K562 (cell line): ENCODE measurements around the gene ADAMTSL2. TPM values are rescaled to one million over a fixed set of nuclear protein-coding genes. Genes with fewer than 3 reads are reported as not detected.

Source experiments
- ATAC-seq: fragments of 200-7000 bp; cut with Tn5 transposase; 3 replicates; pipeline ENCODE4 v1.9.1; 2020; ENCODE audit warnings: moderate library complexity
- BruUV-seq: library from RNA; stranded (reverse); fragments of 400-500 nt; replicated peaks from 2 replicates; lab custom pipeline; 2021; lab: Mats Ljungman, UMichigan
- CTCF ChIA-PET: fragments of 300-600 bp; formaldehyde crosslinking; extraction: SDS; loops from one replicate; lab custom pipeline; 2021; ENCODE audit warnings: low intra/inter-chr PET ratio; lab: Yijun Ruan, JAX
- POLR2A ChIA-PET: fragments of 300-600, 350-650 bp; sonication (Branson Sonifier 250); formaldehyde crosslinking; extraction: SDS; loops from one replicate; lab custom pipeline; 2021; ENCODE audit warnings: antibody characterized with exemption, inconsistent platforms; lab: Yijun Ruan, JAX
- DNase-seq, 4 experiments: peaks; one replicate each; pipeline versions ENCODE4 v3.0.0 to v3.0.0-alpha.2; 2011 to 2018; ENCODE audit warnings: low spot score in 3 of 4, mixed read lengths in 3 of 4; ENCODE audit errors: extremely low read depth in 1 of 4
- FAIRE-seq: peaks from 2 replicates; lab custom pipeline; 2011; peaks lifted over from hg19 to GRCh38; lab: Jason Lieb, UNC
- H2AFZ ChIP-seq: 2 replicates; pipeline ENCODE4 v1.6.0; 2011; ENCODE audit warnings: low read depth, low read length, control low read depth, inconsistent platforms
- H3K27ac ChIP-seq: fragments of 200-600 bp; 3 replicates; pipeline ENCODE4 v1.8.0; 2011; ENCODE audit warnings: low read depth, mild to moderate bottlenecking, control low read depth, inconsistent platforms, low read length, moderate library complexity, mixed read lengths; ENCODE audit errors: extremely low read depth
- H3K27me3 ChIP-seq, 2 experiments: fragments of 300-600 bp in 1 of 2; 2 replicates in 1 of 2; 3 replicates in 1 of 2; pipeline versions ENCODE4 v1.6.0 to v1.8.0; 2011; ENCODE audit warnings: inconsistent platforms in 2 of 2, low read length in 2 of 2, mild to moderate bottlenecking in 1 of 2, mixed read lengths in 1 of 2, moderate library complexity in 1 of 2; ENCODE audit not compliant: control insufficient read depth in 2 of 2, insufficient read depth in 2 of 2
- H3K36me3 ChIP-seq: fragments of 300-600 bp; 3 replicates; pipeline ENCODE4 v1.8.0; 2011; ENCODE audit warnings: mild to moderate bottlenecking, low read length, inconsistent platforms; ENCODE audit not compliant: control insufficient read depth, insufficient read depth
- H3K4me1 ChIP-seq, 2 experiments: fragments of 200-600 bp in 1 of 2; replicated peaks in 1 of 2; 2 replicates in 1 of 2; 3 replicates in 1 of 2; pipeline versions ENCODE4 v1.5.1 to v1.8.0; 2011; ENCODE audit warnings: inconsistent platforms in 2 of 2, low read length in 2 of 2, mild to moderate bottlenecking in 1 of 2, mixed read lengths in 1 of 2, moderate library complexity in 1 of 2; ENCODE audit not compliant: control insufficient read depth in 2 of 2, insufficient read depth in 2 of 2
- H3K4me2 ChIP-seq: 2 replicates; pipeline ENCODE4 v1.6.1; 2011; ENCODE audit warnings: low read length, control low read depth, inconsistent platforms, mixed read lengths; ENCODE audit not compliant: insufficient read depth
- H3K4me3 ChIP-seq: fragments of 200-600 bp; sonication (generic), shearing (Covaris generic); 2 replicates; pipeline ENCODE4 v1.5.1; 2016; ENCODE audit warnings: control low read depth, inconsistent platforms
- H3K79me2 ChIP-seq: fragments of 200-600 bp; 3 replicates; pipeline ENCODE4 v1.8.0; 2011; ENCODE audit warnings: low read length, inconsistent platforms; ENCODE audit not compliant: control insufficient read depth, insufficient read depth
- H3K9ac ChIP-seq, 2 experiments: 2 replicates each; pipeline versions ENCODE4 v1.6.0 to v1.6.1; 2011; ENCODE audit warnings: low read depth in 2 of 2, low read length in 2 of 2, control low read depth in 1 of 2, inconsistent platforms in 1 of 2, mild to moderate bottlenecking in 1 of 2, mixed read lengths in 1 of 2; ENCODE audit not compliant: insufficient read depth in 1 of 2
- H3K9me1 ChIP-seq: one replicate; pipeline ENCODE4 v1.6.0; 2011; ENCODE audit warnings: inconsistent platforms, mild to moderate bottlenecking, low read length, moderate library complexity; ENCODE audit not compliant: control insufficient read depth, insufficient read depth
- H3K9me3 ChIP-seq: replicated peaks from 2 replicates; pipeline ENCODE4 v1.5.1; 2011; ENCODE audit warnings: low read depth, low read length, inconsistent platforms; ENCODE audit not compliant: control insufficient read depth, insufficient read depth
- H4K20me1 ChIP-seq: replicated peaks from 2 replicates; pipeline ENCODE4 v1.6.1; 2011; ENCODE audit warnings: low read length, inconsistent platforms, mixed read lengths; ENCODE audit not compliant: control insufficient read depth, insufficient read depth
- DMBX1 ChIP-seq: fragments of 250-450 bp; sonication (Bioruptor Pico); IDR thresholded peaks from 2 replicates; pipeline ENCODE4 v1.8.0; 2022; ENCODE audit warnings: inconsistent platforms, mild to moderate bottlenecking, moderate library complexity, borderline replicate concordance
- ELF2 ChIP-seq: fragments of 250-450 bp; sonication (Bioruptor Pico); IDR thresholded peaks from 2 replicates; pipeline ENCODE4 v1.5.0; 2021; ENCODE audit warnings: mild to moderate bottlenecking
- ETV6 ChIP-seq, 3 experiments: fragments of 150-350 bp in 1 of 3; sonication (generic) in 1 of 3; formaldehyde crosslinking in 1 of 3; IDR thresholded peaks; 2 replicates each; pipeline versions ENCODE4 v1.6.1 to v1.8.0; 2014 to 2022; ENCODE audit warnings: borderline replicate concordance in 2 of 3, low read depth in 2 of 3, antibody characterized with exemption in 1 of 3, low read length in 1 of 3, mild to moderate bottlenecking in 1 of 3, missing genetic modification reagents in 1 of 3
- GABPB1 ChIP-seq: sonication (generic); formaldehyde crosslinking; IDR thresholded peaks from 2 replicates; pipeline ENCODE4 v1.8.0; 2022; ENCODE audit warnings: mild to moderate bottlenecking, missing genetic modification reagents
- GATAD2B ChIP-seq: fragments of 450-650 bp; IDR thresholded peaks from 2 replicates; pipeline ENCODE4 v1.6.1; 2017; ENCODE audit warnings: mild to moderate bottlenecking, borderline replicate concordance
- HEY1 ChIP-seq: fragments of 250-450 bp; sonication (Bioruptor Pico); IDR thresholded peaks from 2 replicates; pipeline ENCODE4 v1.5.0; 2020; ENCODE audit warnings: mild to moderate bottlenecking, moderate library complexity, borderline replicate concordance
- HOXB6 ChIP-seq: fragments of 250-450 bp; sonication (Bioruptor Pico); IDR thresholded peaks from 2 replicates; pipeline ENCODE4 v1.5.1; 2022; ENCODE audit warnings: mild to moderate bottlenecking, borderline replicate concordance
- JUND ChIP-seq, 2 experiments: IDR thresholded peaks; 2 replicates in 1 of 2; 3 replicates in 1 of 2; pipeline ENCODE4 v1.6.1; 2011; ENCODE audit warnings: borderline replicate concordance in 2 of 2, low read depth in 2 of 2, low read length in 2 of 2, improper control_type of control experiment in 1 of 2, missing biosample characterization in 1 of 2, missing genetic modification characterization in 1 of 2, missing genetic modification reagents in 1 of 2
- SPI1 ChIP-seq: IDR thresholded peaks from 2 replicates; pipeline ENCODE4 v1.6.1; 2011; ENCODE audit warnings: low read depth, low read length, control low read depth, borderline replicate concordance
- TCF7L2 ChIP-seq: fragments of 150-350 bp; IDR thresholded peaks from 2 replicates; pipeline ENCODE4 v1.6.1; 2016; ENCODE audit warnings: low read depth, mild to moderate bottlenecking, low read length, moderate library complexity
- ZNF77 ChIP-seq: fragments of 250-450 bp; sonication (Bioruptor Pico); IDR thresholded peaks from 2 replicates; pipeline ENCODE4 v1.5.0; 2020
- WGBS: fragments of 100-300 bp; shearing (Covaris generic); methylation state at CpG from one replicate; pipeline ENCODE4 v1.1.6; 2016; ENCODE audit warnings: low coverage, mixed read lengths; ENCODE audit not compliant: insufficient coverage; ENCODE audit errors: missing lambda C conversion rate; 5-methylcytosine and 5-hydroxymethylcytosine counted together
- in situ Hi-C: fragments of 300-500 bp; cut with MboI; formaldehyde crosslinking; loops from 4 replicates; pipeline ENCODE4 v1.15.0; 2018; ENCODE audit warnings: inconsistent platforms, mixed read lengths
- intact Hi-C: fragments of 100-400 bp; cut with micrococcal nuclease; formaldehyde crosslinking; loops from 2 replicates; pipeline ENCODE4 v1.14.2; 2022
- polyA plus RNA-seq, 8 experiments: library from polyadenylated mRNA; depleted of rRNA in 4 of 8; stranded (reverse) in 5 of 8; unstranded in 3 of 8; fragments of >200 nt; fragmentation: Nextera tagmentation in 2 of 8; fragmentation: Illumina TruSeq in 1 of 8; extraction: Ambion mirVana in 2 of 8; extraction: Trizol in 1 of 8; gene quantifications; 2 replicates each; pipeline versions ENCODE4 v1.2.1 to v1.2.3, GENCODE V29; 2011 to 2014; ENCODE audit warnings: inconsistent platforms in 1 of 8, missing spikeins in 1 of 8
- total RNA-seq, 7 experiments: library from RNA; depleted of rRNA in 6 of 7; stranded (reverse); fragments of >200 nt in 6 of 7; fragmentation: Illumina TruSeq in 2 of 7; extraction: Trizol in 2 of 7; gene quantifications; 2 replicates each; pipeline versions ENCODE4 v1.2.1 to v1.2.3, GENCODE V29; 2011 to 2021; ENCODE audit warnings: low replicate concordance in 1 of 7
- TF ChIP-seq, protein P1 (sequence below): fragments of 250-450 bp; sonication (Bioruptor Pico); IDR thresholded peaks from 2 replicates; pipeline ENCODE4 v1.4.0; 2020; ENCODE audit warnings: mild to moderate bottlenecking
- TF ChIP-seq, protein P2 (sequence below): fragments of 450-650 bp; IDR thresholded peaks from 2 replicates; pipeline ENCODE4 v1.6.1; 2014; ENCODE audit warnings: low read depth, mild to moderate bottlenecking, moderate library complexity, borderline replicate concordance

ADAMTSL2 gene
- total and polyA plus RNA-seq, 9 of the 15 experiments (the other 6 are each of a cell fraction or from before 2014, with no cell fraction given), result 0.04 TPM; not detected in 8

DNA sequence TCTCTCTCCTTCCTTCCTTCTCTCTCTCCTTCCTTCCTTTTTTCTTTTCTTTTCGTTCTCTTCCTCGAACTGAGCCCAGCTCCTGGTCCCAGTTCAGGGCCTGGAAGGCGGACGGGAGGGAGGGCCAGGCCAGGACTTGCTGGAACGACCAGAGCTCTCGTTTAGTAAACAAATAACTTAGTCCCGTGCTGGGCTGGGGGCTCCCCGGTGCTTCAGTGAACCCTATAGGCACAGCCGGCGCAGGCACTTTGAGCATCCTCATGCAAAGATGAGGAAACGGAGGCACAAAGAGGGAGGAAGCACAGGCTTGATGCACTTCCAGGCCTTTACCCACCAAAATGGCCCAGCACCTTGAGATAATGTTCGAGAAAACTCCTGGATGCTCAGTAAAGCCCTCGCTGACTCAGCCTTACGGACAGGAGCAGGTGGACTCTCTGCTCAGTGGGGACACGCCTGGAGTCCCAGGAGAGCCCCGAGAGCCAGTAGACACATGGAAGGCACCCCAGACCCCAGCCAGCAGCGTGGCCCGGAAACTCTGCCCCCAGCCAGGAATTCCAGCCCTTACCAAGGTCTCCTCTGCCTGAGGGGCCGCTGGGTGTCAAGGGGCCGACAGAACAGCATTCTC, 55.8 kb downstream of the ADAMTSL2 start (continued):
- no peak for TF ChIP-seq ELF2 (CRISPR knock-in tag)
- TF ChIP-seq ETV6 (IDR thresholded peaks at IDR 0.05; ENCODE audit: borderline replicate concordance in 1 of 2, low read depth in 2 of 2, low read length in 1 of 2), result no peak
- no peak for TF ChIP-seq ETV6 (CRISPR knock-in tag; IDR thresholded peaks at IDR 0.05; ENCODE audit: borderline replicate concordance)

DNA sequence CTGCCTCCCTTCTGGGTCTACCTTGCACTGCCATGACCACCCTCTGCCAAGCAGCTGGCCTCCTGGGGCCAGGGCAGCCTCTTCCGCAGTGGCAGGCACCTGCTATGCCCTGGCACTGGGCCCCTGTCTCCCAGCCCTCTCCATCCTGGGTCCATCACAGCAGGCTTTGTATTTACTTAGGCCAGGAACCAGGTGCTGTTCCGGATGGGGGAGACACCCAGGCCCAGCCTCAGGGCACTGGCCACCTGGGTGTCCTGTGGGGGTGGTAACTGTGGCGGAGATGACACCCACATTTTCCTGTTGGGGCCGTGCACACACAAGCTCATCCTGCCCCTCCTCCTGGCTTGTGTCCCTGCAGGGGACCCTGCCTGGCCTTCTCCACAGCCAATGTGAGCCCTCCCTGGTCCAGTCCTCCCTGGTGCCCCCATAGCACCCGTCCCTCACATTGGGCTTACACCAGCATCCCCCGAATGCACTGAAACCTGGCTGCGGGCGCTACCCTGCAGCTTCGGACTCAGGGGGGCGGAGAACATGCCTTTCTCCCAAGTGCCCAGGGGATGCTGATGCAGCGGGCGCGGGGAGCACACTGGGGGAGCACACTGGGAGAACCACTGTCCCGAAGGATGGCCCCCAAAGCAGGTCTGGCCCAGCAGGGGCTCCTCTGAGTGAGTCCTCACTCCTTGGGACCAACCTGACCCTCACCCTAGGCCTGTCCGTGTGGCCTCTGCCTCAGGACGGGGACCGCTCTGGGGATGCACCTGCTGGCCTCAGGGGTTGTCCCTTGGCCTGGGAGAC, 56.8 kb downstream of the ADAMTSL2 start:
- Histone ChIP-seq H3K4me3 (no peak overlapping the region), H3K79me2 (no peaks in the 10 kb centered on the region), H3K9me1 (no peaks in the 10 kb centered on the region), H3K9ac (no peak overlapping the region), H3K4me1 (no peaks in the 10 kb centered on the region), H3K4me2 (no peak overlapping the region), H3K27ac (no peak overlapping the region), H3K9me3 (peaks cover 4% of the 10 kb centered on the region), H4K20me1 (peaks cover 4% of the 10 kb centered on the region; the same call in 1 of the 2 replicates), H3K27me3 (peaks cover 0 to 38% of the 10 kb centered on the region in 2 experiments; a peak in 2 of 5 replicates), H2AFZ (no peak overlapping the region), H3K36me3 (no peaks in the 10 kb centered on the region)
- DNase-seq (no peak), ATAC-seq (no peak), FAIRE-seq (no peak)
- no TSS peak for BruUV-seq
- in situ Hi-C loops, result no loop called here
- 0% methylated on average over 17 of the region's 17 CpGs for WGBS
- ChIA-PET CTCF (no interaction called here), POLR2A (interaction anchor here (0.6 to 0.7 kb wide), 2 partner anchors 118 to 176 kb away, joined by 3 to 4 read pairs; no protein-coding TSS in a partner anchor)
- intact Hi-C loops, result no loop called here
- no peak for TF ChIP-seq TCF7L2
- TF ChIP-seq HOXB6, result no peak
- TF ChIP-seq HEY1 (CRISPR knock-in tag), result no peak
- no peak for TF ChIP-seq JUND (IDR thresholded peaks at IDR 0.05; ENCODE audit: borderline replicate concordance, low read depth, low read length)
- TF ChIP-seq JUND (tag; IDR thresholded peaks at IDR 0.05; ENCODE audit: borderline replicate concordance, low read depth, low read length), result no peak
- TF ChIP-seq, protein P1, sequence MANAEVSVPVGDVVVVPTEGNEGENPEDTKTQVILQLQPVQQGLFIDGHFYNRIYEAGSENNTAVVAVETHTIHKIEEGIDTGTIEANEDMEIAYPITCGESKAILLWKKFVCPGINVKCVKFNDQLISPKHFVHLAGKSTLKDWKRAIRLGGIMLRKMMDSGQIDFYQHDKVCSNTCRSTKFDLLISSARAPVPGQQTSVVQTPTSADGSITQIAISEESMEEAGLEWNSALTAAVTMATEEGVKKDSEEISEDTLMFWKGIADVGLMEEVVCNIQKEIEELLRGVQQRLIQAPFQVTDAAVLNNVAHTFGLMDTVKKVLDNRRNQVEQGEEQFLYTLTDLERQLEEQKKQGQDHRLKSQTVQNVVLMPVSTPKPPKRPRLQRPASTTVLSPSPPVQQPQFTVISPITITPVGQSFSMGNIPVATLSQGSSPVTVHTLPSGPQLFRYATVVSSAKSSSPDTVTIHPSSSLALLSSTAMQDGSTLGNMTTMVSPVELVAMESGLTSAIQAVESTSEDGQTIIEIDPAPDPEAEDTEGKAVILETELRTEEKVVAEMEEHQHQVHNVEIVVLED (CRISPR knock-in tag), result no peak
- no peak for TF ChIP-seq GABPB1 (CRISPR knock-in tag)
- TF ChIP-seq GATAD2B, result no peak
- no peak for TF ChIP-seq DMBX1
- TF ChIP-seq, protein P2, sequence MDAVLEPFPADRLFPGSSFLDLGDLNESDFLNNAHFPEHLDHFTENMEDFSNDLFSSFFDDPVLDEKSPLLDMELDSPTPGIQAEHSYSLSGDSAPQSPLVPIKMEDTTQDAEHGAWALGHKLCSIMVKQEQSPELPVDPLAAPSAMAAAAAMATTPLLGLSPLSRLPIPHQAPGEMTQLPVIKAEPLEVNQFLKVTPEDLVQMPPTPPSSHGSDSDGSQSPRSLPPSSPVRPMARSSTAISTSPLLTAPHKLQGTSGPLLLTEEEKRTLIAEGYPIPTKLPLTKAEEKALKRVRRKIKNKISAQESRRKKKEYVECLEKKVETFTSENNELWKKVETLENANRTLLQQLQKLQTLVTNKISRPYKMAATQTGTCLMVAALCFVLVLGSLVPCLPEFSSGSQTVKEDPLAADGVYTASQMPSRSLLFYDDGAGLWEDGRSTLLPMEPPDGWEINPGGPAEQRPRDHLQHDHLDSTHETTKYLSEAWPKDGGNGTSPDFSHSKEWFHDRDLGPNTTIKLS, result no peak
- no peak for TF ChIP-seq SPI1
- TF ChIP-seq ZNF77, result no peak
